ENCODE data around the gene HVCN1. TPM values are rescaled to one million over a fixed set of nuclear protein-coding genes. Genes with fewer than 3 reads are reported as not detected.
A peak's percentile ranks its signal among the peaks of the same experiment; 100 is the strongest.
"Not testable (repeated sequence)": the region's sequence is repeated elsewhere in the genome, so short reads cannot be mapped to it uniquely, and the experiment has no call there.

Gene HVCN1
- total RNA-seq, 1 donor from 2014 or later, result 3.9 TPM

DNA sequence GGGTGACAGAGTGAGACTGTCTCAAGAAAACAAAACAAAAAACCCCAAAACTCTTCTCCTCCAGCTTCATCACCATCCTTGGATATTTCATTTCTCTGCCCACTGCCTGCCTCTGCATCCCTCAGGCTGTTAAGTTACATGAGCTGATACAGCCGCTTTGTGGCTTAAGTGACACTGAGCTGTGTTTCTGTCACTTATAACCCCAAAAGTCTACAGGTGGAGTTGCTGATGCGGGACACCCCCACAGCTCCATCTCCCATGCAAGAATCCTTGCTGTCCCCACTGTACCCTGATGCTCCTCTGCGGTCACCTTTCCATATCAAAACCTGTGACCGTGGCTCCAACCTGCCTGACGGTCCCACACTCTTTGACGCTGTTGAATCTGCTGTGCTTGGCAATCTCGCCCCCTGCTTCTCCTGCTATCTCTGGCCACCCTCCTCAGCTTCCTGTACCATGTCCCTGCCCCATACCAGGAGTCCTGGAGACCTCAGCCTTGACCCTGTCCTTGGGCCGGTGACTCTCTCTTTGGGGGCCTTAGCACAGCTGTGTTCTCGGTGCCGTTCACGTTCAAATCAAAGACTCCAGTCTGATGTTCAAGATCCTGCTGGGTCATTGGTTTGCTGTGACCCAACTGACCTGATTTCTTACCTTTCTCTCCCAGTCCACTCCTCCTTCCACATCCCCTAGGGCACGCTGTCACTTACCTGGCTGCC lies 20.3 kb downstream of the HVCN1 start:
- DNase-seq (ENCODE audit: low read depth), result no peak

DNA sequence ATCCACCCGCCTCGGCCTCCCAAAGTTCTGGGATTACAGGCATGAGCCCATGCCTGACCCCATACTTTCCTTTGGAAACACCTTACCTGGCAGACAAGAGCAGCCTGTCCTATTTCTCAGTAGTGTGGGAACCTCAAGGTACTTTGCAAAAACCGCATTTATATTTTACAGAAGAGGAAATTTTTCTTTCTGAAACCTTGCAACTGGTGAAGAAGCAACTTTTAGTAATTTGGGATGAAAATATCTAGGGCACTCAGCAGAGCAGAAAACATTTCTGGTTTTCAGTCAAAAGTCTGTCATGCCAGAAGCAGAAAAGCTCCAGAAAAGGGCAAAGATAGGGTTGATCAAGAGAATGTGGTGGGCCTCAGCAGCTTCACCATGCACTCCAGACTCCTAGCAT lies 21.2 kb downstream of the HVCN1 start:
- no peak for DNase-seq (ENCODE audit: low read depth)

GRCh38 chr12:110666892-110667291 lies 22.0 kb downstream of the HVCN1 start:
- no peak for DNase-seq (ENCODE audit: low read depth)

DNA sequence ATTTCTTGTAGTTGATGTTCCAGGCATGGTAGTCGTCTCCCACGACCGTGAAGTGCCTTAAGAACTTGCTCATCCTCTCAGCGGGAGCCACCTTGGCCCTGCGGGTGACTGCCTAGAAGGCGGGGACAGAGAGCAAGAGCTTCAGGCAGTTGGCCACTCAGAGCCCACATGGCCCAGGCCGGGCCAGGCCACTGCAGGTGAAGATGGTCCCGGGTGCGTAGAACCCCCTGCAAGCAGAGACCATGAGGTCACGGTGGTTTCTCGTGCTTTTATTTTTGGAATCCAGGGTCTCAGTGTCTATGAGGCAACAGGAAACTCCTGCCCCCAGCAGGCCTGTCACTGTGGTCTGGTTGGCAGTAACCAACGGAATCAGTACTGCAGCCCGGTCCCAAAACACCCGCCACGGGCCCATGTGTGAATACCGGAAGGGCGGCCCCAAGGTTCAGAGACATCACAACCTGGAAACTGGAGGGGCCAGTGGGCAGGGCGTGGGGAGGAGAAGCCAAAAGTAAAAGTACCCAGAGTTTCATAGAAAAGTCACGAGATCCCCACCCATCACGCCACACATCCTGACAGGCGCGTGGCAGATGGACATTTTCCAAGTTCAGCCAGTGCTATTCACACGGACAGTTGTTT lies 27.5 kb downstream of the HVCN1 start:
- DNase-seq (ENCODE audit: low read depth), result no peak

GRCh38 chr12:110658878-110659277 lies 30.0 kb downstream of the HVCN1 start:
- DNase-seq (ENCODE audit: low read depth), result no peak

DNA sequence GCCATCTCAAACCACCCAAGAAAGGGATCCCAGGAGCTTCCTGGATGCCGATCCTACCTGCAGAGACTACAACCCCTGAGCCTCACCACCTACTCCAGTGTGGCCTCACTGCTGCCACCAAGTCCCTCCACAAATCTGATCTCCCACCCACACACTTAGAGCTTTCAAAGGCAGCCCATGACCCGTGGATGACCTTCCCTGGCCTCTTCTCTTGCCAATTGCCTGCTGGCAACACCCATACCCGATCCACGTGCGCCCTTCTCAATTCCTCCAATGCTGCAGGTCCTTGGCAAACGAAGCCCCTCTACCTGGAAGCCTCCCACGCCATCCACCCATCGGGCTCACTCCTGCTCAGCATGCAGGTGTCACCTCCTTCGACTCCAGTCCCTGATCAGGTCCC lies 30.7 kb downstream of the HVCN1 start:
- DNase-seq (ENCODE audit: low read depth), result no peak

DNA sequence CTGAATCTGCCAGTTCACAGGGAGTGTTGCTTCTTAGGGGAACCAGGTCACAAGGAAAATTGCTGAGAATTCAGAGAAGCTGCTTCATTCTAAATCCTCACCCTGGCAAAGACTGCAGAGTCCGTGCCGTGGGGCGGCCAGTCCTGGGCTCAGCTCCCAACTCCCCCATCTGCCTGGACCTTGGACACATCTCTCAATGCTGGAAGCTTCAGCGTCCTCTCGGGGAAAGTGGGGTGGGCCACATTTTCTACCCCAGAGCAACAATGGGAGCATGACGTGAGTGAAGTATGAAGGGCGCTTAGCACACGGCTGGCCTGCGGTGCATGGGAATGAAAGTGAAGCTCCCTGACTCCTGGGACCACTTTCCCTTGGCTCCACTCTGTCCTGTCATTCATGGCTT lies 31.2 kb downstream of the HVCN1 start:
- no peak for DNase-seq (ENCODE audit: low read depth)

GRCh38 chr12:110656071-110656655 lies 32.8 kb downstream of the HVCN1 start:
- no peak for DNase-seq (ENCODE audit: low read depth)

DNA sequence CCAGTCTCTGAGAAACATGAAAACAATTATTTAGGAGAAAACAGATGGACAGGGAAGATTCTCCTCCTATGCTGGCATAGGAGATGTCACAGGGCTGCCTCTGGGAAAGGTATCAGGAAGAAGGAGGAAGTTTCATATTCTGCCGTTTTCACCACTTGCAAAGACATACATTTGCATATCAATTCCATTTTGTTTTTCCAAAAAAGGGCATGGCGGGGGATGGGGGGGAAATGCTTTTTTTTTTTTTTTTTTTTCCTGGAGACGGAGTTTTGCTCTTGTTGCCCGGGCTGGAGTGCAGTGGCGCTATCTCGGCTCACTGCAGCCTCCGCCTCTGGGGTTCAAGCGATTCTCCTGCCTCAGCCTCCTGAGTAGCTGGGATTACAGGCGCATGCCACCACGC lies 34.7 kb downstream of the HVCN1 start:
- not testable (repeated sequence) for DNase-seq (ENCODE audit: low read depth)

DNA sequence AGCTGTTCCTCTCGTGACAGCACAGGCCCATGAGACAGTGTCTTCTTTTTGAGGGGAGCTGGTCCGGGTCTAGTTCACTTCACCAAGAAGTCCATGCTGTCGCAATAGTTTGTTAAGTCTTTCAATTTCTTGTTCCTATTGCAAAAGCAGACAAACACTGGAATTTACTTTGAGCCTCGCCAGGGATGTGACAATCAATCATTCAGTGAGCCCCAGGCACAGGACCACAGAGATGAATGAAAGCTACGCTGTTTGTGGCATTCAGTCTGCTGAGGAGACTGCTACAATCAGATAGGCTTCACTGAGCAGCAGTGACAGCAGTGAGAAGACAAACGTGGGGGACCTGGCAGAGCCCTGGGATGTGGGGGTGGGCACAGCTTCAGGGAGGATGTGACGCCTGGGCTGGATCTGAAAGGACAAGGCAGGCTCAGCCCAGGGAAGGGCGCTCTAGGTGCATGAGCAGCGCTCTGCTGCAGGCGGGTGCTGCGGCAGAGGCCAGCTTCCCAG lies 39.5 kb downstream of the HVCN1 start:
- no peak for DNase-seq (ENCODE audit: low read depth)

DNA sequence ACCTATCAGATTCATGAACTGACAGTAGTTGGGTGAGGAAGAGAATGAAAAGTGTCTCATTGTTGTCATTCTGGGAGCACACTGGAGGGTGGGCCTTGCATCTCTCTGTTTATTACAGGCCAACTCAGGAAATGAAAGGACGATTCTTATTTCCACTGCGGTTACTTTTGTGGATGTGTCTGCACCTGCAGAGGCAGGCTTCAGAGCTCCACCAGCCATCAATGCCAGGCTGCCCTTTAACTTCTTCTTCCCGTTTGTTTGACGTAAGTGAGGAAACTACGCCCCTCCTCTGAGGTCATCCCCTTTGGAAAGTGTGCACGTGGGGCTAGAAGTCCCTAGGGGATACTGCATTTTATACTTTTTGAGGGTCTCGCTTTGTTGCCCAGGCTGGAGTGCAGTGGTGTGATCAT lies 41.3 kb downstream of the HVCN1 start:
- DNase-seq (ENCODE audit: low read depth), result no peak

GRCh38 chr12:110641521-110641920 lies 47.4 kb downstream of the HVCN1 start:
- DNase-seq (ENCODE audit: low read depth), result peak; percentile 60

- DNase-seq (ENCODE audit: low read depth), result peak; percentile 24
Observed at GRCh38 chr12:110640275-110641025, 48.5 kb downstream of the HVCN1 start.

DNA sequence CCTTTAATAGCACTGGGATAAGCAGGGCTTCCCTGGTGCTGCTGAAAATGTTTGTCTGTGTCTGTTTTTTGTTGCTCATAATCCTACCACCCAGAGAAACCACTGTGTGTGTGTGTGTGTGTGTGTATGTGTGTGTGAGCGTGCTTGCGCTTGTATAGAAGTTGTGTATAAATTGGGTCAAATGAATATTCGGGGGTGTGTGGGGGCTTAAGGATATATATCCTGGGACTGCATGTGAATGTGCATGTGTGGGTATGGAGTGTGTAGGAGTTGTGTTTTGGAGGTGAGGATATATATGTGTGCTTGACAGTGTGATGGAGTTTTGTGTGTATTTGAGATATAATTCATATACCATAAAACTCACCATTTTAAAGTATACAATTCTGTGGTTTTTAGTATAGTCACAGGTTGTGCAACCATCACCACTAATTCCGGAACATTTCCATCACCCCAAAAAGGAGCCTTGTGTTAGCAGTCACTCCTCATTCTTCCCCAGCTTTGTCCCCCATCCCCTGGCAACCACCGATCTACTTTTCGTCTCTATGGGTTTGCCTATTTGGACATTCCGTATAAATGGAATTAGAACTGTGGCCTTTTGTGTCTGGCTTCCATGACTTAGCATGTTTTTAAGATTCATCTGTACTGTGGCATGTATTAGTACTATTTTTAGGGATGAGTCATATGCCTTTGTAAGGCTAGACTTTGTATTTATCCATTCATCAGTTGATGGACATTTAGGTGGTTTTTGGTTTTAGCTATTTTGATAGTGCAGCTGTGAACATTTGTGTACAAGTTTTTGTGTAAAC lies 49.4 kb downstream of the HVCN1 start:
- peak; percentile 78 for DNase-seq (ENCODE audit: low read depth)

- DNase-seq (ENCODE audit: low read depth), result no peak
Observed at GRCh38 chr12:110638796-110639195, 50.1 kb downstream of the HVCN1 start.

DNA sequence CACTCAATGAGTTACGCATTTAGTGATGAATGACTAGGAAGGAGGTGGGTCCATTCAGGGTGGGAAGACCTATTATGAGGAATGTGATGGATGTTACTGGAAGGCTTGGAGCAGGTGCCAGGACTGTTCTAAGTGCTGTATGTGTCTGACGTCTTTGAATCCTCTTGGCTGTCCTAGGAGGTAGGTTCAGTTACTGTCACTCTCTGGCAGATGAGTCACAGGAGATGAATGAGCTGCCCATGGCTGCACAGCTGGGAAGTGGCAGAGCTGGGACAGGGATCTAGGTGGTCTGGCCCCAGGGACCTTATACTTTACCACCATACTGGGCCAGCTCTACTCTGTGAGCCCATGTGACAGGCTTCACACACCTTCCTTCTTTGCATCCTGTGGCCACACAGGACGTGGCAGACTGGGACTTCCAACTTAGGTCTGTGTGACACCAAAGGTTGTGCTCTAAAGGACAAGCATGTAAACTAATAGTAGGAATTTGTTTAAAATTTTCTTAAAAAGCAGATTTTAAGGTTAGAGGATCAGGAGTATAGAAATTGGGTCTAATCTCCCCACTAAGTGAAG lies 51.0 kb downstream of the HVCN1 start:
- DNase-seq (ENCODE audit: low read depth), result peak; percentile 80

DNA sequence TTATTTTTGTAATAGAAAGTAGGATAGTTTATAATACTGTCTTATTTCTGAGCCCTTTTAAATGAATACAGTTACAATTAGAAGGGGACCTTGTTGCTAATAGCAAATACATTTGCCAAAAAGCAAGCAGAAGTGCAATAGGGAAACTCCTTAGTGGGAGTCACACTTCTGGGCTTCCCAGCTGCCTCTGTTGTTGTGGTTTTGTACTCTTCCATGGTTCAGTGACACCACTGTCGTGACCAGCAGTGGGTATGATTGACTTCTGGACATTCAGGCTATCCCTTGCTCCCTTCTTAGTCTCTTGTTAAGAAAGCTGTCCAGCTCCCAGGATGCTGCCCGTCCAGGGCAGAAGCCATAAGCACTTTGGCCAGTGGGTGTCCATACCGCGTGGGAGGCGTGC lies 52.4 kb downstream of the HVCN1 start:
- peak; percentile 63 for DNase-seq (ENCODE audit: low read depth)

DNA sequence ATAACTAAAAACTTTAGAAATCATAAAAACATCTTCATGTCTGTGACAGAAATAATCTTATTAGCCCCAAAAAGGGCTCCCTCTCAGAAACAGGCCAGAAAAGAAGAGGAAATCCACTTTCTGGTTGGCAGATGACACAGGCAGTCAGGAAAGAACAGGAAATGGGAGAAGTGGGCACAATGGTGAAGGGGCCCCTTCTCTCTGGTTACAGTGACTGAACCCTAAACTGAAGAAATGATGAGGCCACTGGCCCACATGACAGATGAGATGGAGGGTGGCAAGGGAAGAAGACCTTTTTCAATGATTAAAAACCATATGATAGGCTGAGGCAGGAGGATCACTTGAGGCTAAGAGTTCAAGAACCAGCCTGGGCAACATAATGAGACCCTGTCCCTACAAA lies 53.9 kb downstream of the HVCN1 start:
- DNase-seq (ENCODE audit: low read depth), result no peak

GRCh38 chr12:110627500-110628195 lies 61.3 kb downstream of the HVCN1 start:
- no peak for DNase-seq (ENCODE audit: low read depth)

- no peak for DNase-seq (ENCODE audit: low read depth)
Observed at GRCh38 chr12:110622582-110622981, 66.3 kb downstream of the HVCN1 start.

Data from myocyte (in vitro differentiated cells).